HG03108 (cell line): Measurements from ENCODE around the gene CADPS2.
"Not testable (repeated sequence)": the region's sequence is repeated elsewhere in the genome, so short reads cannot be mapped to it uniquely, and the experiment has no call there.

Experiments used
- ATAC-seq: cut with Tn5 transposase; IDR thresholded peaks from one replicate; pipeline ENCODE4 v1.9.1; 2021; ENCODE audit warnings: moderate library complexity; ENCODE audit not compliant: unreplicated experiment

Gene CADPS2

DNA sequence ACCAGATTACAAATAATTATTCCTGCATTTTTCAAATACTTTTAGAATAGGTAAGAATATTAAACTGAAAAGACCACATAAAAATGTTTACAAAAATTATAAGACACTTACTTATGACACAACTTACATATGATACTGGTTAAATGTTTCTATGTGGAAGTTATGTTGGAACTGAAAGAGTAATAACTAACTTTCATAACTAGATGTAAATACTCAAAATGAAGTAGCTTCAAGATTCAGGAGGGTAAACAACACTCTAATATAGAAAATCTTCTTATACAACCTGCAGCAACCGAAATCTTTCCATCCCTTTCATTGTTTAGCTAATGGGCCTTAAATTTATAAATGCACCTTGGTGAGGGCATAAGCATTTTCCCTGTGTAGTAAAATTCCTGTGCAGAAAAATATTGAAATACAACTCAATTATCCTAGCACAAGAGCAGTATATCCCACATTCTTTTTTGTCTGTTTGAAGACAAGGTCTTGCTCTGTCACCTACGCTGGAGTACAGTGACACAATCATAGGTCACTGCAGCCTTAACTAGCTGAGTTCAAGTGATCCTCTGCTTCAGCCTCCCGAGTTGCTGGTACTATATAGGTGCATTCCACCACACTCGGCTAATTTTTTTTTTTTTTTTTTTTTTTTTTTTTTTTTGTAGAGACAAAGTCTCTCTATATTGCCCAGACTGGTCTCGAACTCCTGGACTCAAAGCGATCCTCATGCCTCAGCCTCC, 168.7 kb downstream of the CADPS2 start:
- no peak for ATAC-seq

DNA sequence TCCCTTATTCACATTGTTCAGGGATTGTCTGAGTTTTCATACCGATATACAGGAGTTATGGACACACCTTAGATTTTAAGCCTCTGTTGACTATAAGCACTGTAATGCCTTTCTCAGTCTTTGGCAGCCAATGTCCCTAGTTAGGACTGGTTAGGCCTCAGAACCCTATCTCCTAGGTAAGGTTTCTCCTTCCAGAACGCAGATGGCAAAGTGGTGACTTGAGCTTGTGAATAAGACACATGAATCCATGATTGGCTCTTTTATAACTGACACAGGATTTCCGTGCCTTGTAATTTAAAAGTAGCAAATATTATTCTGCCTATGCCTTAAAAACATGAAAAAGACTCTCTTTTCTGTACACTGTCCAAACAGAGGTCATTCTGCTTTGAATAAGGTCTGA, 171.1 kb downstream of the CADPS2 start:
- no peak for ATAC-seq

- ATAC-seq, result no peak
Measured at GRCh38 chr7:122710916-122711315, 175.3 kb downstream of the CADPS2 start.

DNA sequence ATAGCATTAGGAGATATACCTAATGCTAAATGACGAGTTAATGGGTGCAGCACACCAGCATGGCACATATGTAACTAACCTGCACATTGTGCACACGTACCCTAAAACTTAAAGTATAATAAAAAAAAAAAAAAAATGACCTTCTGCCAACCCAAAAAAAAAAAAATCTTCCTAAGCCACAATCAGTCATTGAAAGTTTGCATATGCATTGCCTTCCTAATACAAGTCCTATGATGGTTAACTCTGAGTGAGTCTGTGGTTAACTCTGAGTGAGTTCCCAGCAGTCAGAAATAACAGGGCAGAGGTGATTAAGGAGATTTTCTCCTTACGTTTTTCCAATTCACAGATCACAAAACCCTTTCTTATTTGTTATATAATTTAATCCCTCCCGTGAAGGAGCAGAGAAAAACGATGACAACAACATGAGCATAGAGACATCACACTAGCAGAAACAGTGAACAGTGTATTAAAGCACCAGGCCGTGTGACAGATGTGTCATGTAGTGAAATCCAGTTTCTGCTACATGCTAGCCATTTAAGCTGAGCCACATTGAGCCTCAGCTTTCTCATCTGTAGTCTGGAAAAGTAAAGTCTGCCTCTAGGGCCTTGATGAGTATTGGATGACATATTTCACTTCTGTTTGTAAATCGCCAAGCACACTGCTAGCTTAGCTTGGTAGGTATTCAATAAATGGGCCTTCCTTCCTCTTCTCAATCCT, 176.2 kb downstream of the CADPS2 start:
- ATAC-seq, result no peak

GRCh38 chr7:122706836-122707235, 179.4 kb downstream of the CADPS2 start:
- ATAC-seq, result no peak

GRCh38 chr7:122702872-122703510, 183.3 kb downstream of the CADPS2 start, which contains the start of gene RNF148:
Gene RNF148, minus strand, starts transcription at chr7:122702922. Its CDS starts 172 bp downstream, at chr7:122702750.
- ATAC-seq, result no peak

DNA sequence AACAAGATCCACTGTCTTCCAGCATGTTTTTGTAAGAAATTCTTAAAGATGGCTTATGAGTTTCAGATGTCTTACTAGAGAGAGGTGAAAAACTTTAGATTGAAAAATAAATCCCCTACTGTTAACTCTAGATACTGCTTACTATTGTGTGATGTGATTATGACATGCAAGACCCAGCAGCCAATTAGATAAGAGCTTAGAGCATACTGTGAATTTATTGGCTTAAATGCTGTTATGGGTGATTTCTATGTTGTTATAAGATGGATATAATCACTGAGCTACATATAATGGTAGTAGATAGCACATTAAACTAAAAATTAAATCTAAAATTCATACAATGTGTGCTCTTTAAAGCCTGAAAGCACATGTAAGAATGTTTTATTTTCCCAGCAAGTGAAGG, 187.2 kb downstream of the CADPS2 start, which contains the start of gene RNF133:
TSS of gene RNF133 (minus strand) at position 101 of the 400 bp plus-strand sequence. CDS start 199 bp downstream, outside the sequence.
- ATAC-seq, result no peak

DNA sequence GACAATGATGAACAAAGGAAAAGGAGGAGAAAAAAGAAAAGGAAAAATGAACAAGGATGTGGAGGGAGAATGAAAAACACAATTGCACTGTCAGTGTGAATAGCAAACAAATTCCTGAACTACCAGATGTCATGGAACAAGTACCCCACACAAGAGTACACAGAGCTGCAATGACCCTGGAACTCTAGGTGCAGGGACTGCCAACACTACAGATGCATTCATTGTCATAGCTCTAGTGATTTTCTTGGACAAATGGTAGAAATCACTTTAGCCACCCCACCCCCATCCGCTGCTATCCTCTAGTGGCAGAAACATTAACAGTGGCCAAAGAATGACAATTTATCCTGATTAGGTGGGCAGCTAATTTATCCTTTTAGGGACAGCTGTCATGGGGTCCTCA, 190.4 kb downstream of the CADPS2 start:
- ATAC-seq, result no peak

GRCh38 chr7:122694697-122695096, 191.6 kb downstream of the CADPS2 start:
- no peak for ATAC-seq

- no peak for ATAC-seq
Measured at GRCh38 chr7:122692769-122693309, 193.4 kb downstream of the CADPS2 start.

GRCh38 chr7:122691569-122692235, 194.6 kb downstream of the CADPS2 start:
- no peak for ATAC-seq

DNA sequence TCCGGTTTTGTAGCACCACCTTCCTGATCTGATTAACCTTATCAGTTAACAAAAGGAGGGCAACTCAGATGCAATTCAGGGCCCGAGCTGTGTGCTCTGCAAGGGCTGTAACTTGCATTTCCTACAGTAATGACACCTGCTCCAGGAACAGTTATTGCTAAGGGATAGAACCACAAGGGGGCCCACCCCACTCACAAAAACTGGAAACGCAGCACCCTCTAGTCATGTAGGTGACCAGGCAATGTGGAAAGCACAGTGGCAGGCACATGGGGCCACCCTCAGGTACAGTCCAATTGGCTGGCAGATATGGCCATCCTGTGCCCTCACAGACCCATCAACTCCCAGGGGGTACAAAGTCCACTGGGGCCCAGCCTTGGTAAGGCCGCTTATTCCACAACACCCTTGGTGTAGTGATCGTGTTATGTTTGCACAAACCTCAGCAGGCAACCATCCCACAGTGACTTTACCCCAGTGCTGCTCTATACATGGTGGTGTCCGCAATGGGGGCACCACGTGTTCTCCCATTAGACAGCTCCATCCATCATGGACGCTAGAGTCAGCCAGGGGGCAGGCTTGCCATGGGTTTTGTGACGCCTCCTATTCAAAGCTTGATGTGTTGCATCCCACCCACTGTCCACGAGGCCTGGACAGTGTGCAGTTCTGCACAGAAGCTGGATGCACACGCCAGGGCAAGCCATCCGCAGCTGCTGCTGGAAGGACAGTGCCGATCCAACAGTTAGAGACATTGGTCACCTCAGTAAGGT, 196.7 kb downstream of the CADPS2 start:
- no peak for ATAC-seq

DNA sequence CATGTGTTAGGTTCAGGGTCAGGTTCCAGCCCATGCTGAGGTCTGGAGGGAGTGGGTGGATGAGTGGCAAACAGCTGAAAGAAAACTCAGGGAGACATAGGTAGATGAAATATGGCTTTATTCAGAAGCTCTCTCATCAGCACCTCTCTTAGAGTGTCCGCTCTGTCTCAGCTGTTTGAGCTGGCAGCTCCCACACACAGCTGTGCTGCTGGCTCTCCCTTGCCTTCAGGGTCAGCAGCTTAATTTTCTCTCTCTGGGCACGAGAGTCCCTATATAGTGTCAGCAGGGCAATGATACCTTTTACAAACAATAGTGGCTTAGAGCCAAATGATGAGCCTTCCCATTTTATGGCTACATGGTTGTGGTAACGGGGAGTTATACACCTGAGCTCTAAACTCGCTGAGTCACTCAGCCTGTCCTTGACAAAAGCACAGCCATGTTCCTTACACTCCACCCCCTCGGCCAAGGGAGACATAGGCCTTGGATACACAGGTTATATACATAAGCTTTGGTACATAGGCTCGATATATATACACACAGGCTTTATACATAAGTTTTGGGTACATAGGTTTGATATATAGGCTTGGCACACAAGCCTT, 197.8 kb downstream of the CADPS2 start:
- ATAC-seq, result no peak

DNA sequence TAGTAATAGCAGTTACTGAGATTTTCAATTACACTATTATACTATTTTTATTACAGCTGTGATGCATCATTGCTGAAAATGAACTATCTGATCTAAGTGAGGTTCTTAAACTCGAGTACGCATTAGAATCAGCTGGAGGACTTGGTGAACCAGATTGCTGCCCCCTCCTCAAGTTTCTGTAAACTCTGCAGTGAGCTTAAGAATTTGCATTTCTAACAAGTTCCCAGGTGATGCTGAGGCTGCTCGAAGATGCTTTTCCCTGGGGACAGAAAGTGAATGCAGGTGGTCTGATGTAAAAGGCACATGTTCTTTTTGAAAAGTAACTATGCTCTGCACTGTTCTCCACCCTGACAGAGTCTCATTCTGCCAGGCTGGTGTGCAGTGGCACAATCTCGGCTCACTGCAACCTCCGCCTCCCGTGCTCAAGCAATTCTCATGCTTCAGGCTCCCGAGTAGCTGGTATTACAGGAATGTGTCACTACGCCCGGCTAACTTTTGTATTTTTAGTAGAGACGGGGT, 199.8 kb downstream of the CADPS2 start:
- ATAC-seq, result no peak

DNA sequence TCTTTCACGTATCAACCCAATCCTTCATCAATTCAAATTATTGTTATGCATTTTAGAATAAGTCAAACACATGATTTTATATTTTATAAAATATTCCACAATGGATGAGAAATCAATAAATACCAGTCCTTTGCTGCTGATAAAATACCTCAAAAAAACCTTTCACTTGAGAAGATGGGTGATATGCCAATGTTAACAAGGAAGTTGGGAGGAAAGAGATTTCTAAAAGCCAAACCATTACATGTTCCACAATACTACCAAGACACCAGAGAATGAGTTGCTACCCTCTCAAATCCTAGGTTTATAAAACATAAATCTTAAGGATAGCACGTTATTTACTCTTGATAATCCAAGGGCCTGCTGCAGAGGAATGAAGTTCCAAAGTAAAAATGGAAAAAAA, 201.8 kb downstream of the CADPS2 start:
- no peak for ATAC-seq

DNA sequence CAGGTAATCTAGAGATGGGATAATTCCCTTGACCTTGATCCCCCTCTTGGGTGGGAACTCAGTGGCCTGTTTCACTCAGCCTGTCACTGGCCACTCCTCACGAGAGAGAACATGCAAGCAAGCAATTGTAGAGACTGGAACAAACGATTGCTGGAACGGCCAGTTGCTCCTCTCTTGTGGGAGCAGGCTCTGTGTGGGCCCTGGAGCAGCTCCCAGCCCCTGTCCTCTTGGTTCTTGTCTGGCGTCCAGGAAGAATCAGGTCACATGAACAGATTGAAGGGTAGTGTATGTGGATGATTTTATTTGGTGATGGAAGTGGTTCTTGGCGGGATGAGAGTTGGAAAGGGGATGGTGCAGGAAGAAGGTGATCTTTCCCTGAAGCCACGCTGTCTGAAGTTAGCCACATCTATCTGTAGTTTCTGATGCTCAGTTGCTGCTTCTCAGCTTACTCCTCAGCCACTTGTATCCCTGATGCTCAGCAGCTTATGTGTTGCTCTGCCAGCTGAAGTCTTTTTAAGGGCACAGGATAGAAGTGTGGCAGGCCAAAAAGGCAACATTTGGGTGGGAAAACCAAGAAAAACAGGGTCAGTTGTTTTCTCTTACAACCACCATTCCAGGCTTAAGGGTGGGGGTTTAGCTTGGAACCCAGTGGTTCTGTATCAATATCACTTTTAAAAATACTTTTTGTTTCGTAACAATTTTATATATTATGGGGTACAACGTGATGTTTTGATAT, 203.3 kb downstream of the CADPS2 start:
- ATAC-seq, result no peak

GRCh38 chr7:122681186-122681585, 205.1 kb downstream of the CADPS2 start:
- not testable (repeated sequence) for ATAC-seq

GRCh38 chr7:122679813-122680212, 206.4 kb downstream of the CADPS2 start:
- no peak for ATAC-seq

DNA sequence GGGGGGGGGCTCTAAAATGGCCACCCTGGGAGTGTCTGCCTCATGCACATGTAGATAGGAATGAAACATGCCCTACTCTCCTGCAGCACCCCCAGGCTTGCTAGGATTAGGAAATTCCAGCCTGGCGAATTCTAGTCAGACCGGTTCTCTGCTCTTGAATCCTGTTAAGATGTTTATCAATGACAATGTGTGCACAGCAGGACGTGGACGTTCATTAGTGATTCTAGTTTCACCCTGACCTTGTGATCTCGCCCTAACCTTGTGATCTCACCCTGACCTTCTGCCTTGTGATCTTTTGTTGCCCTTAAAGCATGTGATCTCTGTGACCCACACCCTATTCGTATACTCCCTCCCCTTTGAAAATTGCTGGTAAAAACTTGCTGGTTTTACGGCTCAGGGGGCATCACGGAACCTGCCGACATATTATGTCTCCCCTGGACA, 207.0 kb downstream of the CADPS2 start:
- not testable (repeated sequence) for ATAC-seq
